ENCODE results near the gene OR2L3. TPM values are rescaled to one million over a fixed set of nuclear protein-coding genes. Genes with fewer than 3 reads are reported as not detected.

OR2L3 gene
- total RNA-seq, 1 donor from 2014 or later: not detected

Small RNA genes within 50 kb of the gene (small RNA-seq; reads per million reads assigned to genes)
- gene RF00019: not detected

Other genes starting within 250 kb of the OR2L3 start
- not detected for gene OR14A16, start 222.7 kb upstream of the OR2L3 start, total RNA-seq
- gene OR11L1, start 204.9 kb upstream of the OR2L3 start, total RNA-seq: not detected
- 5.2 TPM for gene TRIM58, start 189.6 kb upstream of the OR2L3 start, total RNA-seq
- gene OR2W3, start 151.2 kb upstream of the OR2L3 start, total RNA-seq: 2.1 TPM
- gene OR2T8, start 126.6 kb upstream of the OR2L3 start, total RNA-seq: not detected
- not detected for gene OR2AJ1, start 121.9 kb upstream of the OR2L3 start, total RNA-seq
- not detected for gene OR2L8, start 98.0 kb upstream of the OR2L3 start, total RNA-seq
- gene OR2AK2, start 81.6 kb upstream of the OR2L3 start, total RNA-seq: not detected
- not detected for gene OR2L5, start 33.2 kb upstream of the OR2L3 start, total RNA-seq
- gene OR2L2, start 16.8 kb upstream of the OR2L3 start, total RNA-seq: not detected
- gene OR2L13, start 48.3 kb downstream of the OR2L3 start, total RNA-seq: not detected
- gene OR2M5, start 98.3 kb downstream of the OR2L3 start, total RNA-seq: not detected
- gene OR2M2, start 128.0 kb downstream of the OR2L3 start, total RNA-seq: not detected
- gene OR2M3, start 150.4 kb downstream of the OR2L3 start, total RNA-seq: not detected
- gene OR2M4, start 184.6 kb downstream of the OR2L3 start, total RNA-seq: not detected
- gene OR2T33, start 231.1 kb downstream of the OR2L3 start, total RNA-seq: not detected